ENCODE data around the gene TTC22.

DNA sequence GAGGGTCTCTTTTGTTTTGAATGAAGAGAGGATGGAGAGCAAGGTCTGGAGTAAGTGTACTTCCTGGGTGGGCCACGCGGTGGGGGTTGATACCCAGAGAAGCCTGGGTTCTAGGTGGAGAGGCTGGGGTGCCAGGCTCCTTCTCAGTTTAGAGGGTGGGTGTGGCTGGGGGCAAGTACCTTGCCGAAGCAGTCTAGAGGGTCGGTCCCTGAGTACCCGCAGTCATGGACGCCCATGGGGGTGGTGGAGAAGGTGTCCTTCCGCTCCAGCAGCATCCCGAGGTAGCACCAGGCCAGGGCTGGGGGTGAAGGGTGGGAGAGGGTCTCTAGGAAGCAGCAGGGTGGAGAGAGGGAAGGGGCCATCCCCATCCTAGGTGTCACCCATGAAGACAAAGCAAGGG, 14.3 kb downstream of the TTC22 start:
- TF ChIP-seq, protein P1, sequence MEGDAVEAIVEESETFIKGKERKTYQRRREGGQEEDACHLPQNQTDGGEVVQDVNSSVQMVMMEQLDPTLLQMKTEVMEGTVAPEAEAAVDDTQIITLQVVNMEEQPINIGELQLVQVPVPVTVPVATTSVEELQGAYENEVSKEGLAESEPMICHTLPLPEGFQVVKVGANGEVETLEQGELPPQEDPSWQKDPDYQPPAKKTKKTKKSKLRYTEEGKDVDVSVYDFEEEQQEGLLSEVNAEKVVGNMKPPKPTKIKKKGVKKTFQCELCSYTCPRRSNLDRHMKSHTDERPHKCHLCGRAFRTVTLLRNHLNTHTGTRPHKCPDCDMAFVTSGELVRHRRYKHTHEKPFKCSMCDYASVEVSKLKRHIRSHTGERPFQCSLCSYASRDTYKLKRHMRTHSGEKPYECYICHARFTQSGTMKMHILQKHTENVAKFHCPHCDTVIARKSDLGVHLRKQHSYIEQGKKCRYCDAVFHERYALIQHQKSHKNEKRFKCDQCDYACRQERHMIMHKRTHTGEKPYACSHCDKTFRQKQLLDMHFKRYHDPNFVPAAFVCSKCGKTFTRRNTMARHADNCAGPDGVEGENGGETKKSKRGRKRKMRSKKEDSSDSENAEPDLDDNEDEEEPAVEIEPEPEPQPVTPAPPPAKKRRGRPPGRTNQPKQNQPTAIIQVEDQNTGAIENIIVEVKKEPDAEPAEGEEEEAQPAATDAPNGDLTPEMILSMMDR (IDR thresholded peaks at IDR 0.05; ENCODE audit: poor library complexity): no peak
- no peak for TF ChIP-seq EZH2 (IDR thresholded peaks at IDR 0.05; ENCODE audit: borderline replicate concordance)
- TF ChIP-seq EZH2phosphoT487 (IDR thresholded peaks at IDR 0.05; ENCODE audit: low read depth, severe bottlenecking, unreplicated experiment): no peak

Measured in hepatocyte (in vitro differentiated cells).